HepG2 (cell line): Measurements from ENCODE around the gene ABHD17A. TPM values are rescaled to one million over a fixed set of nuclear protein-coding genes. Genes with fewer than 3 reads are reported as not detected.

Source experiments
- GABPA ChIP-seq, 2 experiments: IDR thresholded peaks; 2 replicates each; pipeline ENCODE4 v1.6.1; 2011 to 2016; ENCODE audit warnings: low read depth in 2 of 2, low read length in 1 of 2, missing biosample characterization in 1 of 2, missing genetic modification characterization in 1 of 2
- GPBP1L1 ChIP-seq: sonication (generic); formaldehyde crosslinking; IDR thresholded peaks from 2 replicates; pipeline ENCODE4 v1.5.0; 2020; ENCODE audit warnings: mild to moderate bottlenecking, missing genetic modification reagents
- HDAC6 ChIP-seq: fragments of 200-600 bp; sonication (generic); IDR thresholded peaks from 2 replicates; pipeline ENCODE4 v1.7.0; 2017; ENCODE audit warnings: mild to moderate bottlenecking, antibody characterized with exemption, low read length, low read depth
- HNF4A ChIP-seq: sonication (generic); formaldehyde crosslinking; IDR thresholded peaks from 2 replicates; pipeline ENCODE4 v1.4.0; 2020; ENCODE audit warnings: missing genetic modification reagents
- HNRNPUL1 ChIP-seq: fragments of 200-400 bp; formaldehyde crosslinking; IDR thresholded peaks from 2 replicates; pipeline ENCODE4 v1.6.1; 2017; ENCODE audit warnings: low read depth, mild to moderate bottlenecking, low read length, moderate library complexity
- KDM5A ChIP-seq: fragments of 200-600 bp; sonication (generic); IDR thresholded peaks from 2 replicates; pipeline ENCODE4 v1.7.0; 2018; ENCODE audit warnings: antibody characterized with exemption, mild to moderate bottlenecking, low read length, borderline replicate concordance
- NR0B2 ChIP-seq: sonication (generic); formaldehyde crosslinking; IDR thresholded peaks from 2 replicates; pipeline ENCODE4 v1.4.0; 2020; ENCODE audit warnings: mild to moderate bottlenecking, missing genetic modification reagents
- NR2F1 ChIP-seq, 2 experiments: fragments of 450-650 bp in 1 of 2; formaldehyde crosslinking in 1 of 2; IDR thresholded peaks; 2 replicates each; pipeline versions ENCODE4 v1.5.0 to v1.6.1; 2016 to 2020; ENCODE audit warnings: mild to moderate bottlenecking in 1 of 2, missing compliant biosample characterization in 1 of 2, missing genetic modification reagents in 1 of 2, moderate library complexity in 1 of 2
- PHB2 ChIP-seq: fragments of 450-650 bp; IDR thresholded peaks from 2 replicates; pipeline ENCODE4 v1.6.1; 2018; ENCODE audit not compliant: partially characterized antibody
- PHF8 ChIP-seq: sonication (generic); formaldehyde crosslinking; IDR thresholded peaks from 2 replicates; pipeline ENCODE4 v1.5.0; 2020; ENCODE audit warnings: missing genetic modification reagents
- REST ChIP-seq, 2 experiments: IDR thresholded peaks; 2 replicates each; pipeline ENCODE4 v1.6.1; 2011 to 2012; ENCODE audit warnings: low read length in 2 of 2, borderline replicate concordance in 1 of 2, low read depth in 1 of 2, mild to moderate bottlenecking in 1 of 2, moderate library complexity in 1 of 2
- RNF2 ChIP-seq: fragments of 450-650 bp; conservative IDR thresholded peaks from 2 replicates; pipeline ENCODE4 v1.6.1; 2016; ENCODE audit warnings: low read depth
- SRY ChIP-seq: sonication (generic); formaldehyde crosslinking; IDR thresholded peaks from 2 replicates; pipeline ENCODE4 v1.8.0; 2022; ENCODE audit warnings: mild to moderate bottlenecking, missing genetic modification reagents
- STAG1 ChIP-seq: sonication (generic); formaldehyde crosslinking; IDR thresholded peaks from 2 replicates; pipeline ENCODE4 v1.4.0; 2020; ENCODE audit warnings: missing genetic modification reagents
- U2AF1 ChIP-seq: fragments of 200-400 bp; formaldehyde crosslinking; optimal IDR thresholded peaks from 2 replicates; pipeline ENCODE3; 2017; ENCODE audit warnings: mild to moderate bottlenecking, low read depth, low read length
- ZBTB20 ChIP-seq: sonication (generic); formaldehyde crosslinking; IDR thresholded peaks from 2 replicates; pipeline ENCODE4 v1.8.1; 2023; ENCODE audit warnings: missing genetic modification reagents, low read depth, mild to moderate bottlenecking, borderline replicate concordance
- ZFP37 ChIP-seq: sonication (generic); formaldehyde crosslinking; IDR thresholded peaks from 2 replicates; pipeline ENCODE4 v1.4.0; 2020; ENCODE audit warnings: missing genetic modification reagents, borderline replicate concordance
- ZFYVE20 ChIP-seq: sonication (generic); formaldehyde crosslinking; IDR thresholded peaks from 2 replicates; pipeline ENCODE4 v1.8.0; 2023; ENCODE audit warnings: low read depth, mild to moderate bottlenecking, moderate library complexity, missing genetic modification reagents, borderline replicate concordance
- ZNF446 ChIP-seq: sonication (generic); formaldehyde crosslinking; IDR thresholded peaks from 2 replicates; pipeline ENCODE4 v1.5.0; 2020; ENCODE audit warnings: mild to moderate bottlenecking, missing genetic modification reagents
- ZNF460 ChIP-seq: sonication (generic); formaldehyde crosslinking; IDR thresholded peaks from 2 replicates; pipeline ENCODE4 v1.5.1; 2020; ENCODE audit warnings: missing genetic modification reagents, mild to moderate bottlenecking, borderline replicate concordance
- ZNF543 ChIP-seq: sonication (generic); formaldehyde crosslinking; IDR thresholded peaks from 2 replicates; pipeline ENCODE4 v1.4.0; 2020; ENCODE audit warnings: mild to moderate bottlenecking, missing genetic modification reagents
- ZNF782 ChIP-seq: sonication (generic); formaldehyde crosslinking; IDR thresholded peaks from 2 replicates; pipeline ENCODE4 v1.4.0; 2020; ENCODE audit warnings: missing genetic modification reagents, mild to moderate bottlenecking, borderline replicate concordance
- ZNF790 ChIP-seq: sonication (generic); formaldehyde crosslinking; IDR thresholded peaks from 2 replicates; pipeline ENCODE4 v1.8.0; 2022; ENCODE audit warnings: missing genetic modification reagents, mild to moderate bottlenecking, borderline replicate concordance
- polyA plus RNA-seq, 8 experiments: library from polyadenylated mRNA; depleted of rRNA in 3 of 8; stranded (reverse) in 7 of 8; unstranded in 1 of 8; fragments of >200 nt; fragmentation: Illumina TruSeq in 4 of 8; extraction: Trizol in 4 of 8; gene quantifications; 2 replicates each; pipeline versions ENCODE4 v1.2.1 to v1.2.3, GENCODE V29; 2011 to 2016; ENCODE audit warnings: low read depth in 4 of 8, missing spikeins in 1 of 8, mixed read lengths in 1 of 8; ENCODE audit not compliant: insufficient read depth in 1 of 8
- total RNA-seq, 5 experiments: library from RNA; depleted of rRNA; stranded (reverse); fragments of >200 nt; fragmentation: Illumina TruSeq; extraction: Trizol; gene quantifications; 2 replicates each; pipeline ENCODE4 v1.2.3, GENCODE V29; 2016; ENCODE audit warnings: low read depth in 1 of 5
- TF ChIP-seq, protein P1 (sequence below): sonication (generic); formaldehyde crosslinking; IDR thresholded peaks from 2 replicates; pipeline ENCODE4 v1.8.1; 2023; ENCODE audit warnings: mild to moderate bottlenecking, inconsistent platforms, moderate library complexity, missing genetic modification reagents, borderline replicate concordance

The ABHD17A gene
- total and polyA plus RNA-seq, 2 of the 13 experiments (the other 11 are each of a cell fraction or from before 2014, with no cell fraction given): 27.7 to 40.8 TPM

DNA sequence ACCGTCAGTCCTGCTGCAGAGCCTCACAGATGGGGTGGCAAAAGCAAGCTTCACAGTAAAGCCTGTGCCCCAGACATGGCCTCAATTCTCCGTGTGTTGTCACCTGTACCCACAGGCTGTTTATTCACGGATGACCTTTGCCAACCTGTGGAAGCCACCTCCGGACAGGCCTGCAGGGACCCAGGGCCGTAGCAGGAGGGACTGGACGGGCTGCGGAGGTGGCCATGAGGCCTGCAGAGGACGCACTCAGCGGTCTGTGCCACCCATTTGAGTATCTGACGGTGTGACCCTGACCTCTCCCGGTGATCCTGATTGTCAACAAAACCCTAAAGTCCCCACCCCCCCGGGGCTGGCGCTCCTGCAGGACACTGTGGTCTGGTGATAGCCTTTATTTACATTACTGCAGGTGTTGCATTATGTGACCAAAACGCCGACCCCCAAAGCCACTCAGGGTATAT, 14.1 kb downstream of the ABHD17A start (continued):
- TF ChIP-seq ZNF782 (CRISPR knock-in tag): no peak
- no peak for TF ChIP-seq HDAC6
- TF ChIP-seq ZFYVE20 (CRISPR knock-in tag): no peak
- no peak for TF ChIP-seq ZNF790 (CRISPR knock-in tag)
- TF ChIP-seq ZNF543 (CRISPR knock-in tag): peak; percentile 65; the same call in 1 of the 2 replicates
- no peak; the same call in 1 of the 2 replicates for TF ChIP-seq ZBTB20 (CRISPR knock-in tag)
- TF ChIP-seq STAG1 (CRISPR knock-in tag): peak; percentile 49
- TF ChIP-seq RNF2: no peak
- no peak for TF ChIP-seq ZFP37 (CRISPR knock-in tag)
- TF ChIP-seq PHF8 (CRISPR knock-in tag): peak; percentile 49; the same call in 1 of the 2 replicates
- TF ChIP-seq ZNF460 (CRISPR knock-in tag): no peak
- TF ChIP-seq GABPA (IDR thresholded peaks at IDR 0.05; ENCODE audit: low read depth, low read length): no peak
- TF ChIP-seq GABPA (CRISPR knock-in tag; IDR thresholded peaks at IDR 0.05; ENCODE audit: low read depth): peak; percentile 59
- TF ChIP-seq, protein P1, sequence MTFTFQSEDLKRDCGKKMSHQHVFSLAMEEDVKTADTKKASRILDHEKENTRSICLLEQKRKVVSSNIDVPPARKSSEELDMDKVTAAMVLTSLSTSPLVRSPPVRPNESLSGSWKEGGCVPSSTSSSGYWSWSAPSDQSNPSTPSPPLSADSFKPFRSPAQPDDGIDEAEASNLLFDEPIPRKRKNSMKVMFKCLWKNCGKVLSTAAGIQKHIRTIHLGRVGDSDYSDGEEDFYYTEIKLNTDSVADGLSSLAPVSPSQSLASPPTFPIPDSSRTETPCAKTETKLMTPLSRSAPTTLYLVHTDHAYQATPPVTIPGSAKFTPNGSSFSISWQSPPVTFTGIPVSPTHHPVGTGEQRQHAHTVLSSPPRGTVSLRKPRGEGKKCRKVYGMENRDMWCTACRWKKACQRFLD (CRISPR knock-in tag): no peak
- TF ChIP-seq KDM5A: no peak
- TF ChIP-seq PHB2: no peak
- TF ChIP-seq GPBP1L1 (CRISPR knock-in tag): no peak
- no peak for TF ChIP-seq HNRNPUL1
- TF ChIP-seq ZNF446: no peak
- 0 out of 2 replicates have a peak, but pooled peaks have one; percentile 46 for TF ChIP-seq NR0B2 (CRISPR knock-in tag)
- TF ChIP-seq SRY (CRISPR knock-in tag): no peak
- 0 out of 4 replicates have a peak, but pooled peaks of 1 of the 2 experiments have one; percentile 7 for TF ChIP-seq REST (IDR thresholded peaks at IDR 0.05; ENCODE audit: borderline replicate concordance in 1 of 2, low read depth in 1 of 2, low read length in 2 of 2)
- peak; percentile 64 for TF ChIP-seq HNF4A (CRISPR knock-in tag)
- peak; percentile 94 to 95 for TF ChIP-seq NR2F1 (CRISPR knock-in tag; IDR thresholded peaks at IDR 0.05)
- no peak for TF ChIP-seq U2AF1
